Breast epithelium (tissue), 4 donors: Measurements from ENCODE around the gene PNPLA5. TPM values are rescaled to one million over a fixed set of nuclear protein-coding genes. Genes with fewer than 3 reads are reported as not detected.

Source experiments
- DNase-seq, 2 donors: peaks; one replicate each; pipeline ENCODE4 v3.0.0-alpha.2; 2019; ENCODE audit warnings: low spot score in 2 of 2
- H3K27ac ChIP-seq, 2 donors: fragments of 200-600 bp; sonication (generic) in 1 of 2; one replicate each; pipeline ENCODE4 v1.5.1; 2016 to 2019; ENCODE audit warnings: mild to moderate bottlenecking in 1 of 2
- H3K27me3 ChIP-seq, 2 donors: fragments of 200-600 bp; sonication (generic) in 1 of 2; one replicate each; pipeline versions ENCODE4 v1.5.1 to v1.6.0; 2017 to 2019; ENCODE audit warnings: control low read depth in 1 of 2, mild to moderate bottlenecking in 1 of 2
- H3K36me3 ChIP-seq: fragments of 200-600 bp; one replicate; pipeline ENCODE4 v1.5.1; 2019
- H3K4me1 ChIP-seq, 2 donors: fragments of 200-600 bp; sonication (generic); one replicate each; pipeline ENCODE4 v1.5.1; 2016 to 2019; ENCODE audit warnings: control low read depth in 1 of 2
- H3K4me3 ChIP-seq, 3 donors: fragments of 200-600 bp; sonication (generic); 1 replicate in 2 of 3; 2 replicates in 1 of 3; pipeline ENCODE4 v1.5.1; 2016 to 2019; ENCODE audit warnings: mild to moderate bottlenecking in 3 of 3, moderate library complexity in 2 of 3
- H3K9me3 ChIP-seq, 2 donors: fragments of 200-600 bp; sonication (generic) in 1 of 2; one replicate each; pipeline ENCODE4 v1.5.1; 2016 to 2019; ENCODE audit warnings: control low read depth in 1 of 2
- POLR2A ChIP-seq: fragments of 450-650 bp; IDR thresholded peaks from one replicate; pipeline ENCODE4 v1.6.1; 2016; ENCODE audit warnings: antibody characterized with exemption, mild to moderate bottlenecking, moderate library complexity
- POLR2AphosphoS5 ChIP-seq, 3 donors: sonication (generic); formaldehyde crosslinking; IDR thresholded peaks; one replicate each; pipeline ENCODE4 v1.6.1; 2017; ENCODE audit warnings: antibody characterized with exemption in 3 of 3
- intact Hi-C: fragments of 100-400 bp; cut with DNase I; formaldehyde crosslinking; loops from one replicate; pipeline ENCODE4 v1.15.1; 2023; ENCODE audit warnings: low total_unique reads
- total RNA-seq, 3 donors: library from RNA; depleted of rRNA; stranded (reverse); fragments of >200 nt; gene quantifications; one replicate each; pipeline ENCODE4 v1.1.0, GENCODE V29; 2016
- TF ChIP-seq, protein P1 (sequence below), 3 donors: fragments of 450-650 bp; IDR thresholded peaks; one replicate each; pipeline ENCODE4 v1.5.1; 2016 to 2017; ENCODE audit warnings: antibody characterized with exemption in 3 of 3, mild to moderate bottlenecking in 3 of 3, moderate library complexity in 3 of 3

The PNPLA5 gene, protein sequence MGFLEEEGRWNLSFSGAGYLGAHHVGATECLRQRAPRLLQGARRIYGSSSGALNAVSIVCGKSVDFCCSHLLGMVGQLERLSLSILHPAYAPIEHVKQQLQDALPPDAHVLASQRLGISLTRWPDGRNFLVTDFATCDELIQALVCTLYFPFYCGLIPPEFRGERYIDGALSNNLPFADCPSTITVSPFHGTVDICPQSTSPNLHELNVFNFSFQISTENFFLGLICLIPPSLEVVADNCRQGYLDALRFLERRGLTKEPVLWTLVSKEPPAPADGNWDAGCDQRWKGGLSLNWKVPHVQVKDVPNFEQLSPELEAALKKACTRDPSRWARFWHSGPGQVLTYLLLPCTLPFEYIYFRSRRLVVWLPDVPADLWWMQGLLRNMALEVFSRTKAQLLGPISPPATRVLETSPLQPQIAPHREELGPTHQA
- total RNA-seq: not detected

DNA sequence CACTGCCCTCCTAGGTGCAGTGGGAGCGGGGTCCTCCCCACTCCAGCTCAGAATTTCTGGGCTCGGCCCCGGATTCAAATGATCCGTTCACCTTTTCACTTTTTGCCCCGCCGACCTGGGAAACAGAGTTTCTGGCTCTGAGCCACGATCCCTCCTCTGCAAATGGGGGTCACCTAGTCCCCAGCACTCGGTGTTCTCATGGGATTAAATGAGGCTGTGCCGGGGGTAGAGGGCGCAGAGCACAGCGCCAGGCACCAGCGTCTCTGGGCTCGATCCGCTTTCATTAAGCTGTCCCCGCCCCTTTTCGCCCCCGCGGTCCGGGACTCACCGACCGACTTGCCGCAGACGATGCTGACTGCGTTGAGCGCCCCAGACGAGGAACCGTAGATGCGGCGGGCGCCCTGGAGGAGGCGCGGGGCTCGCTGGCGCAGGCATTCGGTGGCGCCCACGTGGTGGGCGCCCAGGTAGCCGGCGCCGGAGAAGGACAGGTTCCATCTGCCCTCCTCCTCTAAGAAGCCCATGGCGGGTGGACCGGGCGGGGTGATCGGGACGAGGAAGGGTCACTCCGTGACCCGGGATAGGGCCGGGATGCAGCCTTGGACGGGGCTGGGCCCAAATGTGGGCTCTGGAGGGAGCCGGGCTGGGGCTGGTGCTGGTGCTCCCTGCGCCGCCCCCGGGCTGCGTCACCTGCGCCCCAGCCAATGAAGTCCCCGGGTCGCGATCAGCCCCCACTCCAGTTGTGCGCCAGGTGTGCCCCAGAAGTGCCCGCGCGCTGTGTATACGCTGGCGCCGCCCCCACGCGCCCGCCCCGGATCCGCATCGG, at the start of gene PNPLA5:
Gene PNPLA5, minus strand, starts transcription at position 654 of the 823 bp plus-strand sequence. Its CDS starts 133 bp downstream, at position 521.
- Histone ChIP-seq H3K27me3 (peaks cover 12 to 63% of the 10 kb centered on the region in 2 donors), H3K4me1 (no peaks in the 10 kb centered on the region), H3K36me3 (no peaks in the 10 kb centered on the region), H3K4me3 (peak within 1 kb of the TSS in 2 of 3 donors; percentile 15 to 46), H3K27ac (no peak within 1 kb of the TSS), H3K9me3 (no peaks in the 10 kb centered on the region)
- no peak for TF ChIP-seq POLR2AphosphoS5 (IDR thresholded peaks at IDR 0.05)
- TF ChIP-seq, protein P1, sequence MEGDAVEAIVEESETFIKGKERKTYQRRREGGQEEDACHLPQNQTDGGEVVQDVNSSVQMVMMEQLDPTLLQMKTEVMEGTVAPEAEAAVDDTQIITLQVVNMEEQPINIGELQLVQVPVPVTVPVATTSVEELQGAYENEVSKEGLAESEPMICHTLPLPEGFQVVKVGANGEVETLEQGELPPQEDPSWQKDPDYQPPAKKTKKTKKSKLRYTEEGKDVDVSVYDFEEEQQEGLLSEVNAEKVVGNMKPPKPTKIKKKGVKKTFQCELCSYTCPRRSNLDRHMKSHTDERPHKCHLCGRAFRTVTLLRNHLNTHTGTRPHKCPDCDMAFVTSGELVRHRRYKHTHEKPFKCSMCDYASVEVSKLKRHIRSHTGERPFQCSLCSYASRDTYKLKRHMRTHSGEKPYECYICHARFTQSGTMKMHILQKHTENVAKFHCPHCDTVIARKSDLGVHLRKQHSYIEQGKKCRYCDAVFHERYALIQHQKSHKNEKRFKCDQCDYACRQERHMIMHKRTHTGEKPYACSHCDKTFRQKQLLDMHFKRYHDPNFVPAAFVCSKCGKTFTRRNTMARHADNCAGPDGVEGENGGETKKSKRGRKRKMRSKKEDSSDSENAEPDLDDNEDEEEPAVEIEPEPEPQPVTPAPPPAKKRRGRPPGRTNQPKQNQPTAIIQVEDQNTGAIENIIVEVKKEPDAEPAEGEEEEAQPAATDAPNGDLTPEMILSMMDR (IDR thresholded peaks at IDR 0.05): no peak
- no peak for TF ChIP-seq POLR2A
- DNase-seq: no peak
- intact Hi-C loops: no loop called here

DNA sequence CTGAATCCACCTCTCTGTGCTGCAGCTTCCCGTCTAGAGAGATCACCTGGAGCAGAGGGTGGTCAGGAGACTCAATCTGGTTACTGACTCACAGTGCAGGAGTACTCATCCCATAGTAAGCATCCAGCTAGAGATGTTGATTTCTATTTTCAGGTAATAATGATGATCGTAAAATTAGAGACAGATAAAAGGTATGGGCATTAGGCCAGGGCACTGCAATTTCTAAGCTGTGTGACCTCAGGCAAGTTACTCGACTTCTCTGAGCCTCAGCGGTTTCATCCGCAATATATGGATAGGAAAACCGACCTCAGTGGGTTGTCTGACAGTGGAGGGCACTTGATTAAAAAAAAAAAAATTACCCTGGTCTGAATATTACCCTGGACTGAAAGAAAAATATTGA, 49.6 kb upstream of the PNPLA5 start:
- H3K4me3 ChIP-seq: no peak overlapping the region
- H3K36me3 ChIP-seq: no peaks in the 10 kb centered on the region
- peaks cover 0 to 4% of the 10 kb centered on the region in 2 donors for H3K9me3 ChIP-seq
- TF ChIP-seq, protein P1 (IDR thresholded peaks at IDR 0.05): no peak
- TF ChIP-seq POLR2AphosphoS5 (IDR thresholded peaks at IDR 0.05) (no peak), POLR2A (no peak)
- H3K27ac ChIP-seq: no peak overlapping the region
- intact Hi-C loops: no loop called here
- no peaks in the 10 kb centered on the region for H3K27me3 ChIP-seq
- no peaks in the 10 kb centered on the region for H3K4me1 ChIP-seq
- no peak for DNase-seq

DNA sequence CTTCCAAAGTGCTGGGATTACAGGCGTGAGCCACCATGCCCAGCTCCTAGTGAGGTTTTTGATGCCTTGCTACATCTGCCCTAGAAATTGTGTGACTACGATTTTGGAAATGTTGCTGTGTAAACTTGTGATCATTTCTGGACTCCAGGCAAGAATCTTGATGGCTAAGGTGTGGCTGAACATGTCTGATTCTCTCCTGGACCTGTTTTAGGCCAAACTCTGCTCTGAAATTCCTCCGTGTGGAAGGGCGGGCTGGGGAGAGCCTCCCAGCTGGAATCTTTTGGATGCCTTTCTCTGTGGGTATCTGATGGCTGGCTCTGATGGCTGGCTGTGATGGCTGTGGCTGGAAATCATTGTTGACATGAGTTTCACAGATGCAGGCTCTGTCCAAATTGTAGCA, 40.0 kb upstream of the PNPLA5 start:
- no peak for TF ChIP-seq POLR2AphosphoS5 (IDR thresholded peaks at IDR 0.05)
- no peak overlapping the region for H3K27ac ChIP-seq
- DNase-seq: no peak
- H3K4me1 ChIP-seq: no peaks in the 10 kb centered on the region
- no peak overlapping the region for H3K4me3 ChIP-seq
- intact Hi-C loops: no loop called here
- H3K9me3 ChIP-seq: no peaks in the 10 kb centered on the region
- H3K27me3 ChIP-seq: no peaks in the 10 kb centered on the region
- H3K36me3 ChIP-seq: no peaks in the 10 kb centered on the region

DNA sequence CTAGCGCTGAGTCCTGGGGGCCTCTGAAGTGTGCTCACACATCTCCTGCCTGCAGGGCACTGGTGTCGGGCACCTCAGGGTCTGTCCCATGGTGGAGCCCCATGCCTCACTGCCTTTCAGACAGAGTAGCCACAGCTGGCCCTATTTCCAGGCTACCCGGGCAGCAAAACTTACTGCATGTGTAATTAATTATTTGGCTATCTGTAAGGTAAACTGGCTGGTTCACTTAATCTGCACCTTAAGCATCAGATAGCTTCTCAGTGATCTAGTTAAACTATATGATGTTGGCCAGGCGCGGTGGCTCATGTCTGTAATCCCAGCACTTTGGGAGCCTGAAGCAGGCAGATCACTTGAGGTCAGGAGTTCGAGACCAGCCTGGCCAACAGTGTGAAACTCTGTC, 37.1 kb upstream of the PNPLA5 start:
- no peaks in the 10 kb centered on the region for H3K36me3 ChIP-seq
- no peaks in the 10 kb centered on the region for H3K27me3 ChIP-seq
- TF ChIP-seq POLR2AphosphoS5 (IDR thresholded peaks at IDR 0.05) (no peak), POLR2A (no peak)
- TF ChIP-seq, protein P1 (IDR thresholded peaks at IDR 0.05): no peak

DNA sequence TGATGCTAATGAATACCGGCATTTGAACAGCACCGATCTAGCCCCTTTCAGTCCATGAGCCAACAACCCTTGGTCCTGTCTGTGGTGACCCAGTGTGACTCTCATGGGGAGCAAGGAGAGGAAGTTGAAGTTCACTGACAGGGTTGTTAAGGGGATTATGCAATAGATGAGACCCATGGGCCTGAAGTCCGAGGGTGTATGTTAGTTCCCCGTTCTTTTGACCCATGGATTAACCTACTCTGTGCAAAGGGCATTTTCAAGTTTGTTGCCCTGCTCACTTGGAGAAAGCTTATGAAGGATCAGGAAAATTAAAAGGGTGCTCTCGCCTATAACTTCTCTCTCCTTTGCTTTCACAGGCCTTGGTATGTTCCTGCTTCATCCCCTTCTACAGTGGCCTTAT, 36.7 kb upstream of the PNPLA5 start:
- intact Hi-C loops: no loop called here
- DNase-seq: no peak
- H3K27me3 ChIP-seq: no peaks in the 10 kb centered on the region

More for the DNA sequence above, 37.1 kb upstream of the PNPLA5 start:
- DNase-seq: no peak
- Histone ChIP-seq H3K4me1 (no peaks in the 10 kb centered on the region), H3K9me3 (no peaks in the 10 kb centered on the region), H3K27ac (no peak overlapping the region), H3K4me3 (no peak overlapping the region)
- intact Hi-C loops: no loop called here

More for the DNA sequence above, 36.7 kb upstream of the PNPLA5 start:
- Histone ChIP-seq H3K27ac (no peak overlapping the region), H3K36me3 (no peaks in the 10 kb centered on the region), H3K9me3 (no peaks in the 10 kb centered on the region), H3K4me1 (no peaks in the 10 kb centered on the region), H3K4me3 (no peak overlapping the region)
- TF ChIP-seq POLR2A (no peak), POLR2AphosphoS5 (IDR thresholded peaks at IDR 0.05) (no peak)
- TF ChIP-seq, protein P1 (IDR thresholded peaks at IDR 0.05): no peak
